NCI-H1048 (cell line): ENCODE data around the gene ADCY3.
A peak's percentile ranks its signal among the peaks of the same experiment; 100 is the strongest.
"Not testable (repeated sequence)": the region's sequence is repeated elsewhere in the genome, so short reads cannot be mapped to it uniquely, and the experiment has no call there.

Experiments
- DNase-seq: peaks from one replicate; lab custom pipeline; 2025; lab: John Stamatoyannopoulos, UW

ADCY3 gene

DNA sequence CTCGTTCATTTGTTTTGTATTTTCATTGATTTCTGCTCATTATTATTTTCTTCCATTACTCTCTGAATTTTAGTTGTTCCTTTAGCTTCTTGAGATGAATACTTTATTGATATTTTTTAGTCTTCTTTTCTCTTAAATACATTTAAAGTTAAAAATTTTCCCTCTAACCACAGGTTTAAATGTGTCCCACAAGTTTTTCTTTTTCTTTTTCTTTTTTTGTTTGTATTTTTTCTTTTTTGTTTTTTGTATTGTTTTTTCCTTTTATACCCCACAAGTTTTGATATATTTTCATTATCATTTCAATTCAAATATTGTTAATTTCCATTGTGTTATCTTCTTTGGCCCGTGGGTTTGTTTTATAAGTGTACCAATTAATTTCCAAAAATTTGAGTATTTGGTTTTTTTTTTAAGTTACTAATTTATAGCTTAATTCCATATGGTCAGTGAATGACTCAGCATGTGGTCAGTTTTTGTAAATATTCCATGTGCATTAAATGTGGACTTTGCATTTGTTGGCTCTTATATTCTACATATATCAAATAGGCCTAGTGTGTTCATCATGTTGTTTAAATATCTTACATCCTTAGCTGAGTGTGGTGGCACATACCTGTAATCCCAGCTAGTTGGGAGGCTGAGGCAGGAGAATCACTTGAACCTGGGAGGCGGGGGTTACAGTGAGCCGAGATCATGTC, 110.6 kb downstream of the ADCY3 start:
- DNase-seq, result no peak

DNA sequence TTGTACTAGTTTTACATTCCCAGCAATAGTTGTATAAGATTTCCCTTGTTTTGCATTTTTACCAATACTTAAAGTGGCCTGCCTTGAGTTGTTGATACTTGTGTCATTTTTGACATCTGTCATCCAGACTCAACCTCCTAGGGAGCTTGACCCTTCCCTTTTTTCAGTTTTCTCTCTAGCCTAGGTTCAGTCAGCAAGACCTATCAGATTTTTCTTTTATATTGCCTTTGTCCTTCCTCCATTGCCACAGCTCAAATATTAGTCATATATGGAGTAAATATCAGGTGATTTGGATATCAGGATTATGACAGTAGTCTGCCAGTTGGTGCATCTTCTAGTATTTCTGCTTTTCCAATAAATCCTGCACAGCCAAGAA, 113.4 kb downstream of the ADCY3 start:
- no peak for DNase-seq

DNA sequence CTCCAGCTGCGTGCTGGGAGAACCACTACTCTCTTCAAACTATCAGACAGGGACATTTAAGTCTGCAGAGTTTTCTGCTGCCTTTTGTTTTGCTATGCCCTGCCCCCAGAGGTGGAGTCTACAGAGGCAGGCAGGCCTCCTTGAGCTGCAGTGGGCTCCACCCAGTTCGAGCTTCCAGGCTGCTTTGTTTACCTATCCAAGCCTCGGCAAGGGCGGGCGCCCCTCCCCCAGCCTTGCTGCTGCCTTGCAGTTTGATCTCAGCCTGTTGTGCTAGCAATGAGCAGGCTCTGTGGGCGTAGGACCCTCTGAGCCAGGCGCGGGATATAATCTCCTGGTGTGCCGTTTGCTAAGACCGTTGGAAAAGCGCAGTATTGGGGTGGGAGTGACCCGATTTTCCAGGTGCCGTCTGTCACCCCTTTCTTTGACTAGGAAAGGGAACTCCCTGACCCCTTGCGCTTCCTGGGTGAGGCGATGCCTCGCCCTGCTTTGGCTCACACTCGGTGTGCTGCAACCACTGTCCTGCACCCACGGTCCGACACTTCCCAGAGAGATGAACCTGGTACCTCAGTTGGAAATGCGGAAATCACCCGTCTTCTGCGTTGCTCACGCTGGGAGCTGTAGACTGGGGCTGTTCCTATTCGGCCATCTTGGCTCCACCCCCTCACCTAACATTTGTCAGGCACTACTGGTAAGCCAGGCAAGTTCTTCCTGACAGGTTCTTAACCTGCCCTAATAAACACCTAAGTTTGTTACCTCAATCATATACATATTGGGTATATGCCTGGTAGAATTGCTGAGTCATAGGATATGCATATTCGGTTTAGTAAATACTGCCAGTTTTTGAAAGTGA, 114.0 kb downstream of the ADCY3 start:
- DNase-seq, result not testable (repeated sequence)

DNA sequence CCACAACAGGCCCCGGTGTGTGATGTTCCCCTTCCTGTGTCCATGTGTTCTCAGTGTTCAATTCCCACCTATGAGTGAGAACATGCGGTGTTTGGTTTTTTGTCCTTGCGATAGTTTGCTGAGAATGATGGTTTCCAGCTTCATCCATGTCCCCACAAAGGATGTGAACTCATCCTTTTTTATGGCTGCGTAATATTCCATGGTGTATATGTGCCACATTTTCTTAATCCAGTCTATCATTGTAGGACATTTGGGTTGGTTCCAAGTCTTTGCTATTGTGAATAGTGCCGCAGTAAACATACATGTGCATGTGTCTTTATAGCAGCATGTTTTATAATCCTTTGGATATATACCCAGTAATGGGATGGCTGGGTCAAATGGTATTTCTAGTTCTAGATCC, 119.5 kb downstream of the ADCY3 start:
- DNase-seq, result not testable (repeated sequence)

DNA sequence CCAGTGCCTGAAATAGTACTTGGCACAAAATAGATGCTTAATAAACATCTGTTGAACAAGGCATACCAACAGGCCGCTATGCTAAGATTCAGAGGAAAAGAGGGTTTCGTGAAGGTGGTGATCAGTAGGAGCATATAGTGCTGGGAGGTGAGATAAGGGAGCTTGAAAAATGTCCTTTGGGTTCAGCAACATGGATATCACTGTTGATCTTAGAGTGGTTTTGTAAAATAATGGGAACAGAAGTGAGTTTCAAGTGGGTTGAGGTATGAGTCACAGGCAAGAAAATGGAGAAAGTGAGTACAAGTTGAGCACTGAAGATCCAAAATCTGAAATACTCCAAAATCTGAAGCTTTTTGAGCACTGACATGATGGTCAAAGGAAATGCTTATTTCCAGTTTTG, 122.4 kb downstream of the ADCY3 start:
- DNase-seq, result no peak

DNA sequence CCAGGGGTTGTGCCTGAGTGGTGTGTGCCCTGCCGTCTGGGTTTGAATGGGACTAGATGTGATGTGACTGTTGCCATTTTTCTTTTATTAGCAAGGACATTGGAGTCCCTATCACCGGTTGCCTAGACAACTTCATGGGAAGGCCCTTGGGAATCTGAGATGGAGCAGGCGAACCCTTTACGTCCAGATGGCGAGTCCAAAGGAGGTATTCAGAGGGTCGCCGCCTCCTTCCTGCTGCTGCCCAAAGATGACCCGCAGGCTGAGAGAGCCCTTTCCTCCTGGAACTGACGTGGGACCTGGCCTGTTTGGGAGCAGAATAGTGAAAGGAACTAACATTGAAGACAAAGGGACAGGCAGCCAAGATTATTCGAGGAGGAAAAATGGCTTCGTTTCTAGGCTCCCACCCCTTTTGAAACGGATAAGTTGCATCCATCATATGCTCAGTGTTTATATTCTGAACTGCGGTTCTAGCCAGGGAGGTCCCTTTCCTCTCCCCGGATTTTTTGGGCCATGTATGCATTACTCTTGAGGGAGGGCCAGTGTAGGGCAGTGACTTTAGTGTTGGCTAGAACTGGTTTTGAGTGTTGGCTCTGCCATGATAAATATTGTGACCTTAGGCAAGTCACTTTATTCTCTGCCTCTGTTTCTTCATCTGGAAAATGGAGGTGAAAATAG, 126.1 kb downstream of the ADCY3 start:
- DNase-seq, result no peak

DNA sequence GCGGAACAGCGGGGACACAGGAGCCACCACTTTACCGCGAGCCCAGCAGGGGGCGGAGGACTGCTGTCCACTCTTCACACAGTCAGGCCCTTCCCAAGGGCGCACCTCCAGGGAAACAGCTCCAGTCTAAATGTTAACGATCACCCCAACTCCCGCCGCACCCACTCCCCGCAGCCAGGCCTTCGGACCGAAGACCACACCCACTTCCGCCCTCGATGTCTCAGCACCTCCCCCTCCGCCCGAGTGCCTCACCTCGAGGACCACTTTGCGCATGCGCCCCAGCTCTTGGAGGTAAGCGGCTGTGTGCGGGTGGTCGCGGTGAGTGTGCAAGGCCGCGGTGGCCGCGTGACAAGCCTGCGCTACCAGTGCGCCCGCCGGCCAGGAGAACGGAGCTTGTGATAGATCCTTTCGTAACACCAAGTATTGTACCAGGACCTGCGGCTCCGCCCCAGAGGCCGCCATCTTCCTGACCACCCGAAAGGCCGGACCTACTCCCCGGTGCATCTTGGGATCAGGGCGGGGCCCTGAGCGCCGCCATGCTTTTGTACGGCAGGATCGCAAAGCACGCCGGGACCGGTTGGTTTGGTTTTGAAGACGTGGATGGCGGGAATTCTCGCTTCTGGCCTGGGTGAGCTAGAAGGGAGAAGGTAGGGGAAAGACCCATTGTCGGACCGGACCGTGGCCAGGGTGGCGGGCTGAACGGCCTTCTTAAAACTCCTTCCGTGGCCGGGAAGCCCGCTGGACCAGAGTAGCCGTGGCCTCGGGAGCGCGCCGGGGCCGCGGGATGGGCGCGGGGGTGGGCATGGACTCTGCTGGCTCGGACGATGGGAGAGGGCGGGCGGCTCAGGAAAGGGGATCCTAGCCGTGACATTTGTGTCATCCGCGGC, 126.9 kb downstream of the ADCY3 start, which contains the start of the genes CENPO and PTRHD1:
Gene CENPO (plus strand): TSS at position 552 of the 887 bp plus-strand sequence. CDS start 495 bp downstream, outside the sequence.
Gene PTRHD1 (minus strand): TSS at position 518 of the 887 bp plus-strand sequence. CDS start 14 bp downstream, at position 504.
- peak; percentile 78 for DNase-seq

DNA sequence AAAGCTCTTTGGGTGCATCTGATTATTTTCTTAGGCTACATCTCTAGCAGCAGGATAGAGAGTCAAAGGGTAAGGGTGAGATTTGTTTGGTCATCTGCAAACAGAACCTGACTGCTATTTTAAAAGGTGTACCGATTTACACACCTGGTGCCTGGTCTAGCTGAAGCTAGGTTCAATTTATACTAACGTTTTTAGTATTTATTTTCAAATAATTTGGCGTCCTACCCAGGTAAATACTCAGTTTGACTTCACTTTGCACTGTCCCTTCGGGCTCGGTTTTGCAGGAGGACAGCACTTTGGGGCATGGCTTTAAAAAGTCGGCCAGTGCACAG, 127.5 kb downstream of the ADCY3 start:
- no peak for DNase-seq

DNA sequence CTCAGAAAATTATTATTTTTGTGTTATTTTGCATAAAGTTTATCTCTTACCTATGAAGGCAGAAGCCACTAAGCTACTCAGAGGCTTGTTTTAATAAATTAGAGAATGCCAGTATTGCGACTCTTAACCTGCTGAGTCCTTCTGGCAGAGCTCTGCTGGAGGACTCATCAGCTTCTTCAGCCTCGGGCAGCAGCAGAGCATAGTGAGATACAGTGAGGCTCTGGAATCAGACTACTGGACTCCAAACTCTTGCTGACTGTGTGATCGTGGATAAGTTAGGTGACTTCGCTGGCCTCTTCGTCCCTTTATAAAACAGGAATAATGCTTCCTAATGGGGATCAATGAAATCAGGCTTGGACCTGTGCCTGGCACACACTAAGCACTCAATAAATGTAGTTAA, 128.6 kb downstream of the ADCY3 start:
- DNase-seq, result no peak

DNA sequence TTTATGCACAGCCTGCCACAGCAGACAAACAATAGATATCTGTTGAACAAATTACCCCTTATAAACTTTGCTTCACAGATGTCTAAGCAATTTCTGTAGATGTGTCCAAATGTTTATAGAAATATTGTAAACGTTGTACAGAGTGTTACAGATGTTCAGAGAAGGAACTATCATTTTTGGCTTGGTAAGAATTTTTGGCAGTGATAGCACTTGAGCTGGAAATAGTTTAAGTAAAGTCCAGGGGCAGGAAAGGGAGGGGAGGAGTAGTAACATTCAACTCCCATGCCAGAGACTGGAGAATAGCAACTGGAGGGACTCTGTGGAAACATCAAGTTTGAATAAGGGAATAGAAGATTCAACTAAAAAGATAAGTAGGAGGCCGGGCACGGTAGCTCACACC, 131.2 kb downstream of the ADCY3 start:
- no peak for DNase-seq

DNA sequence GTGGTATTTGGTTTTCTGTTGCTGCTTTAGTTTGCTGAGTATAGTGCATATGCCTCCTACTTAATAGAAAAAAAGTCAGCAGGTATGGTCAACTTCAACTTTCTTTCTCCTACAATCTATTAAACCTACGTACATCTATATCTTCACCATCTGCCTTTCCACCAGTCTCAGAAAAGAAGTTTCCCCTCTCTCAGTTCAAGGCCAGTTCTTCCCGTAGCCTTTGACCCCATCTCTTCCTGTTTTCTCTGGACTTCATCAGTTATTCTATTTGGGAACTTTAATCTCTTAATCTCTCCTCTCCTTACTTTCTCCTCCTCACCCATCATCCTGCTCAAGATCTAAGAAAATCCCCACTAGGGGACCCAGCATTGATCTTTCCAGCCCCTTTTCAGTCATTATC, 132.5 kb downstream of the ADCY3 start:
- DNase-seq, result no peak

DNA sequence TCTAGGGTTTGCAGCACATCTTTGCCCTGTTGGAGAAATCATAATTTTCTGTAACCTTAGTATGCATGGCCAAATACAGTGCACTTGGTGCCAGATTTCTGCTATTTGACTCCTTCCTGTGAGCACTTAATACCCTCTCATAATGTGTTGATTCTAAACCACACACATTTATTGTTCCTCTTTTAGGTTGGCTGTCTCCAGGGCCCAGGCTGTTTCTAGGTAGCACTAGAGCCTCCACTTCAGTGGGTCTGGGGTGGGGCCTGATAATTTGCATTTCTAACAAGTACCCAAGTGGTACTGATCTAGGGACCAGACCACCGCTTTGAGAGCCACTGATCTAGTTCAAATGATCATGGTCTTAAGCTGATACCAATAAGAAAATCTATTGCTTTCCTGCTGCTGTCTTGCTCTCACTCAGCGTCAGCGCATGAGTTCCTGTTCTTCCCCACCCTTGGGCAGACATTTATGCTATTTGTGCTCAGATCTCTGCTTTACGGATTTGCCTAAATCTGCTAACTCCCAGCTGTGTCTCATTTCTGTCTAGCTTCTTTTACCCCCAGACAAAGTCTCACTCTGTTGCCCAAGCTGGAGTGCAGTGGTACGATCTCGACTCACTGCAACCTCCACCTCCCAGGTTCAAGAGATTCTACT, 134.2 kb downstream of the ADCY3 start:
- DNase-seq, result no peak

DNA sequence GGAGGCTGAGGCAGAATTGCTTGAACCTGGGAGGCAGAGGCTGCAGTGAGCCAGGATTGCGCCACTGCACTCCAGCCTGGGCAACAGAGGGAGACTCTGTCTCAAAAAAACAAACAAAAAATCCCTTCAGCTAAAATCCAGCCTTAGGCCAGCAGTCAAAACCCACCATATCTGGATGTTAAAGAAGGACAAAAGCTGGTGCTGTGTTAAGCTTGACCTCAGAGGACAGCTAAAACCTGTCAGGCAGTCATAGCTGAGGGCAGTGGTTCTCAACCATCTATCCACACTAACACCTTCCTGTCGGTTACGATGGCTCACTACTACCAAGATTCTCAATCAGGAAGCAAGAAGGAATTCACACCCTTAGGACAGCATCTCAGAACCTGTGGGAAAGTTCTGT, 136.4 kb downstream of the ADCY3 start:
- DNase-seq, result no peak

DNA sequence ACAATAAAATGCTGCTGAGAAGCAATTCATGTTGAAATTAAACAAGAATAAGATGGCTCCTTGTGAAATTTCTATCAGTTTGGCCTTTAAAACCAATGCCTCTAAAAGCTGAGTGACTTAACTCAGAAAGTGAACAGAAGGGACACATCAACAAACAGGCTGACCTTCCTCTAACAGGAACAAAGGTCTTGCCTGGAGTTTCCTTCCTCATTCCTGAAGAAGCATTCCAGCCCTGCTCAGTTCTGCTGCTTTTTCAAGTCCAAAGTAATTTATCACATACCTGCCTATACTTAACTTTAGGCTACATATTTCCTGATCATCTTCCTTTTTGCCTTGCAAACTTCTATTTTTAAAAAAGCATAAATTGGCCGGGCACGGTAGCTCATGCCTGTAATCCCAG, 140.9 kb downstream of the ADCY3 start:
- DNase-seq, result no peak

DNA sequence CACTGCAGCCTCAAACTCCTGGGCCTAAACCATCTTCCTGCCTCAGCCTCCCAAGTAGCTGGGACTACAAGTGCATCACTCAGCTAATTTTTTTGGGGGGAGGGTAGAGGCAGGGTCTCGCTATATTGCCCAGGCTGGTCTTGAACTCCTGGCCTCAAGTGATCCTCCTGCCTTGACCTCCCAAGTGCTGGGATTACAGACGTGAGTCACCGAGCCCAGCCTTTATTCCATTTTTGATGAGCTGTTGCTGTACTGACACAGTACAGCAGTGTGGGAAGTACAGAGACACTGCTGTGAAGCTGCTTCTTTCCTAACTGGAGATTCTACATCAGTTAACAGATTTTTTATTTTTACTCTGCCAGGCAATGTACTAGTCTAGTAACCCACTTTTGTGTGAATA, 145.7 kb downstream of the ADCY3 start:
- no peak for DNase-seq

DNA sequence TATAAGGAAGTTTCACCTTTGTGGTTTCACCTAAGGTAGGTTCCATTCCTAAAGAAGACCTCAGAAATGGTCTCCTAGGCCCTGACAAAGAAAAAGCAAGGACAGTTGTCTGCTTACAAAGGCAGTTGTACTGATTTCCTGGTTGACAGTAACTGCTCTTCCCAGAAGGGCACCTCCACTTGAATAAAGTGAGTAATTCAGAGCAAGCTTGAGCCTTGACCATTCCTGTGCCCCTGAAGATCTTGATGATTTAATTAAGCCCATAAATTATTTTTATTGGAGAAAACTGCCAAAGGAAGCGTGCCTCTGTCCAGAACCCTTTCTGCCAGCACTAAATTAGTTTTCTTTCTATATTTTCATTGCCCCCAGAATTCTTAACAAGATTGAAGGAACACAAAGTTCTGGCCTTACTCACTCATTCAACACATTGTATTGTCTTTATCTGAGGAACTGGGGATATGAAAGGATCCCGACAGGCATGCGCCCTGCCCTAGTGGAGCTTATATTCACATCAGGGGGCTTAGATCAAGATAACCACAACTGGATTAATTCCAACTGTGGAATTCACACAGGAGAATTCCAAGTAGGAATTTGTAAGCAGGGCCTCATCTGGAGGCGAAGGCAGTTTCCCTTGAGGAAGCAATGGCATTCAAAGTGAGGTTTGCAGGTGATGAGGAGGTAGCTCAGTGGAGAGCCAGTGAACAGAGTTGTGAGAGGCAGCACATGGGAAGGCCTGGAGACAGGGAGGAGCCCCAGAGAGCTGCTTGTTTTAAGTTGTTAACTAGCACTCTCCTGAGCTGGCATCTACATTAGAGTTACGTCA, 148.1 kb downstream of the ADCY3 start:
- DNase-seq, result no peak

DNA sequence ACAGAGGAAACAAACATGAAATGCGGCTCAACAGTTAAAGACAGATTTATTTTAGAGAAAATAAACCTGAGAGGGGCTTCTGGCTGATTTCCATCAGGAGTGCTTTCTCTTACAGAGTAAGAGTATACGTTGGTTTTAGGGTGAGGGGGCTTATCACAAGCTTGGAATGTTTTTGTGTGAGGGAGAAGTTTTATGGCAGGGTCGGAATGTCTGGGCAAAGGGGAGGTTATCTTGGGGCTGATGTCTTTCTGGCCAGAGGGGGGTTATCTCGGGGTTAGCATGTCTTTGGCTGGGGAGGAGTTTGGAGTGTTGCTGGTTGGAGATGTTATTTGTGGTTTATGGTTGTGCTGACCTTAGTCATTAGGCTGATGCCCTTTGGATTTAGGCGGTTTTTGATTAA, 149.0 kb downstream of the ADCY3 start:
- no peak for DNase-seq
